Sciatic nerve (tissue), 2 donors: ENCODE measurements around the gene PTGDS. TPM values are rescaled to one million over a fixed set of nuclear protein-coding genes. Genes with fewer than 3 reads are reported as not detected.

Experiments used
- ATAC-seq: fragments of 200-7000 bp; cut with Tn5 transposase; one replicate; pipeline ENCODE4 v1.9.1; 2020; ENCODE audit warnings: mild to moderate bottlenecking, moderate library complexity
- DNase-seq: peaks from one replicate; pipeline ENCODE4 v3.0.0-alpha.2; 2020; ENCODE audit warnings: low spot score
- intact Hi-C: fragments of 100-400 bp; cut with DNase I; formaldehyde crosslinking; loops from one replicate; pipeline ENCODE4 v1.14.2; 2022
- total RNA-seq: library from RNA; stranded (reverse); fragmentation: NEBNext Ultra II Directional; extraction: Animal tissue kit (Norgen Biotek cat#: 25700); gene quantifications from one replicate; pipeline ENCODE4 v1.2.1, GENCODE V29; 2021
- donor health status: DM: no; HTN: no; CAD: no.
- donor health status: DM: no; HTN: no; CAD: no.

Gene PTGDS
- 1,668 TPM for total RNA-seq

- DNase-seq (peak; percentile 86), ATAC-seq (peak; percentile 74)
- intact Hi-C loops: no loop called here
Measured at GRCh38 chr9:136977223-136977622, at the start of gene PTGDS. Gene PTGDS (plus strand): TSS chr9:136977504. CDS start chr9:136977579, 75 bp downstream.

DNA sequence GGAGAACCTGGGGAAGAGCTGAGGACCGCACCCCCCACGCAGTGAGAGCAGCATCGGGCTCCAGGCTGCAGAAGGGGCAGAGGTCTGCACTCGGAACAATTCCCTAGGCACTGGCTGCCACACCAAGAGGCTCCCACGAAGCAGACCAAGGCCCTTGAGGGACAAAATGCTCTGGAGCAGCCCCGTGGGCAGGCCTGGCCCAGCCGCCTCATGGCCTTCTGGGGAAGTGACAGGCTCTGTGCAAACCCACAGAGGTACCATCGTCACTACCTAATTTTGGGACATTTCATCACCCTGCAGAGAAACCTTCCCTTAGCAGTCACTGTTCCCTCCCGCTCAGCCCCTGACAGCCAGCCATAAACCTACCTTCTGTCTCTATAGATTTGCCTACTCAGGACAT, 48.7 kb upstream of the PTGDS start:
- ATAC-seq: peak; percentile 24
- intact Hi-C loops: no loop called here

GRCh38 chr9:136930014-136930413, 47.3 kb upstream of the PTGDS start:
- DNase-seq (no peak), ATAC-seq (no peak)
- intact Hi-C loops: no loop called here

More for the DNA sequence above, 48.7 kb upstream of the PTGDS start:
- no peak for DNase-seq

DNA sequence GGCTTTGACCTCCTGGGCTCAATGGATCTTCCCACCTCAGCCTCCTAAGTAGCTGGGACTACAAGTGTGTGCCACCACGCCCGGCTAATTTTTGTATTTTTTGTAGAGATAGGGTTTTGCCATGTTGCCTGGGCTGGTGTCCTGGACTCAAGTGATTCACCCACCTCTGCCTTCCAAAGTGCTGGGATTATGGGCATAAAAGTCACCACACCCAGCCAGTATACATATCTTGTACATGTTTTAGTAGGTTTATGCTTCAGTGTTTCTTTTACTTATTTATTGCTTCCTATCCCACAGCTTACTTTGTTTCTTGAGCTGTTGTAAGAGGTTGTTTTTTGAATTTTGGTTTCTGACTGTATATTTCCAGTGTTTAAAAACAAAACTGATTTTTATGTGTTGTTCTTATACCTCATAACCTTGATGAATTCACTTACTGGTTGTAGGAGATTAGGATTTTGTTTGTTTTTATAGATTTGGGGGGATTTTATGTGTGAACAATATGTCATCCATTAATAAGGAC, 45.6 kb upstream of the PTGDS start:
- intact Hi-C loops: no loop called here
- ATAC-seq (no peak), DNase-seq (no peak)

- ATAC-seq (no peak), DNase-seq (no peak)
- intact Hi-C loops: no loop called here
Measured at GRCh38 chr9:136934277-136934676, 43.0 kb upstream of the PTGDS start.

DNA sequence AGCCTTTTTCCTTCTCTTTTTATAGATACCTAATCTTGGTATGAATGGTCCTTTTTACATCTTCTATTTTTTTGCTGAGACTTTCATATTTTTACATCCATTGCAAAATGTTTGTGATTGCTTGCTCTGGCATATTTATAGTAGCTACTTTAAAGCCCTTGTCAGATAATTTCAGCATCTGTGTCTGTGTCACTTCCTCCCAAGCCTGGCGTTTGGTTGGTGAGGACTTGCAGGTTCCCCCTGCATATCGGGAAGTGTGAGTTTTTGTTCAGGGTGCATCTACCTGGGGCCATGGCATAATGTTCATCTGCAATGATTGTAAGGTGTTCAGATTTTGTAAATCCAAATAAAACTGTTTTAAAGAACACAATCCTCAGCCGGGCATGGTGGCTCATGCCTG, 41.7 kb upstream of the PTGDS start:
- no peak for DNase-seq
- no peak for ATAC-seq
- intact Hi-C loops: no loop called here

GRCh38 chr9:136936645-136937170, 40.6 kb upstream of the PTGDS start:
- intact Hi-C loops: no loop called here
- ATAC-seq (no peak), DNase-seq (no peak)

GRCh38 chr9:136937186-136938001, 39.9 kb upstream of the PTGDS start:
- no peak for ATAC-seq
- DNase-seq: no peak
- intact Hi-C loops: no loop called here

DNA sequence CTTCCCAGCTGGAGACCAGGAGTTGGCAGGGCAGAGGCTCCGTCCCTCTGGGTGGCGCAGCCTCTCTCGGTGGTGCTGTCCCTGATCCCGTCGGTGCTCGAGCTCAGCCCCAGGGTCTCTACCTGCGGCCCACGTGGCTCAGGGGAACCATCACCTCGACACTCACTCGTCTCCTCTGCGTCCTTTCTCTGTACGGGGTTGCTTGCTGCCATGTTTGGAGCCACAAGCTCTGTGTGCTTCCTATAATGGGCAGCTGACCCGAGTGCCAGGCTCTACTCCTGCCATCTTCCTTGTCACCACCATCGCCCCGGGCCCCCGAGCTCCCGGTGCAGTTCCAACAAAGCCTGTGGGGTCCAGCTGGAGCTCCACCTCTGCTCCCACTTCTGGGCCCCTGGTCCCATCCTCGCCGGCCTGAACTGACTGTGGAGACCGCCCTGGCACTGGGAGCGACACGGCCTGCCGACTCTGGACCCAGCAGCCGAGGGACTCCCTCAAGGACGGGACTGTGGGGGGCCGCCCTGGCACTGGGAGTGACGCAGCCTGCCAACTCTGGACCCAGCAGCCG, 37.8 kb upstream of the PTGDS start:
- no peak for DNase-seq
- no peak for ATAC-seq
- intact Hi-C loops: no loop called here

DNA sequence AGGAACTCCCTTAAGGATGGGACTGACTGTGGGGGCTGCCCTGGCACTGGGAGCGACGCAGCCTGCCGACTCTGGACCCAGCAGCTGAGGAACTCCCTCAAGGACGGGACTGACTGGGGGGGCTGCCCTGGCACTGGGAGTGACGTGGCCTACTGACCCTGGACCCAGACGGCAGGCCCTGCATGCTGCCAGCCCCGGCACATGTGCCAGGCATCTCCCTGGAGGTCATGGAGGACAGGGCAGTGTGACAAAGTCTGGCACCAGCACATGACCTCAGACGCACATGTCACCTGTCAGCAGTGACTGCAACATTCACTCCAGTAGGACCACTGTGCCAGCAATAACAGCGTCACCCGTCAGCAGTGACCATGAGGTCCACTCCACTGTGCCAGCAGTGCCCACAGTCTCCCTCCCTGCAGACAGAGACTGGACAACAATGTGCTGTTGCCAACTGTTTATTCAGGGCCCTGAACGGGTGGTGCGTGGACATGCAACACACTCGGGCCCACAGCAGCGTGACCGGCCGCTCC, 37.2 kb upstream of the PTGDS start:
- DNase-seq (no peak), ATAC-seq (no peak)
- intact Hi-C loops: no loop called here

GRCh38 chr9:136940526-136941230, 36.6 kb upstream of the PTGDS start:
- ATAC-seq: no peak
- DNase-seq: no peak
- intact Hi-C loops: no loop called here

GRCh38 chr9:136941231-136942111, 35.8 kb upstream of the PTGDS start:
- ATAC-seq (no peak), DNase-seq (no peak)
- intact Hi-C loops: no loop called here

GRCh38 chr9:136942112-136942880, 35.0 kb upstream of the PTGDS start:
- DNase-seq: peak; percentile 61
- intact Hi-C loops: no loop called here
- no peak for ATAC-seq

GRCh38 chr9:136942881-136943230, 34.4 kb upstream of the PTGDS start:
- intact Hi-C loops: no loop called here

DNA sequence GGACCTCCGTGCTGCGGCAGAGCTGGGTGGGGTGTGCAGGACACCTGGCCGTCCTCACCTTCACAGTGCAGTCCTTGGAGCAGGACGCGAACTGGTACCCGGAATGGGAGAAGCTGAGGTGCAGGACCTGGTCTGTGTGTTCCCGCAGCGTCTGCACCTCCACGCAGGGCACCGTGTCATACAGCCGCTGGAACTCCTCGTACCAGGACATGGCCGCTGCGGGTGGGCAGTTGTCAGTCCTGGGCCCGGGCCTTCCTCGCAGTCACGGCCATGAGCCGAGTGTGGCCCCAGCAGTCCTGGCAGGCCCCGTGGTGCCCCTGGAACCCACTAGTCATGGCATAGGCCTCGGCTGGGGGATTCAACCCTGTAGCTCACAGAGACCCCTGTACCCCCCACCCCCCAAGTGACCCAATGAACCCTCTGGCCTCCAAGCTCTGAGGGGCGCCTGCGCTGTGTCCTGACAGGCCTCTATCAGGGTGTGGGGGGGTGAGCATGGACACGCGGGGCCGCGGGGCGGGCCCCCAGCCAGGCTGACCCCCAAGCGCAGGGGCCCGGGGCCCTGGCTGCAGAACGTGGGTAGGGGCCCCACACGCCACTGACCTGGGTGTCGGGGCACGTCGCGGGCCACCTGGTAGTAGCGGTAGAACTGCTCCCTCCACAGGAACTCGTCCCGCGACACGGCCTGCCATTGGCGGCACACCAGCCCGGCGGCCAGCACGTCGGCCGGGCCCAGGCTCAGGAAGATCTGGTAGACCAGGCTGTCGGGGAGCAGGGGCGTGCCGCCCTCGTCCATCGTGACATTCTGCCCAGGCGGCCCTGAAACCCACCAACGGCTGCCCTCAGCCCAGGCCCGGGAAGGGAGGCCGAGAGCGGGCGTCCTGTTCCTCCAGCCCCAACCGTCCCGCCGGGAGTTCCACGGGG, 33.8 kb upstream of the PTGDS start:
- ATAC-seq (no peak), DNase-seq (peak; percentile 74)
- intact Hi-C loops: no loop called here

More at GRCh38 chr9:136942881-136943230, 34.4 kb upstream of the PTGDS start:
- peak; percentile 54 for DNase-seq
- ATAC-seq: no peak

DNA sequence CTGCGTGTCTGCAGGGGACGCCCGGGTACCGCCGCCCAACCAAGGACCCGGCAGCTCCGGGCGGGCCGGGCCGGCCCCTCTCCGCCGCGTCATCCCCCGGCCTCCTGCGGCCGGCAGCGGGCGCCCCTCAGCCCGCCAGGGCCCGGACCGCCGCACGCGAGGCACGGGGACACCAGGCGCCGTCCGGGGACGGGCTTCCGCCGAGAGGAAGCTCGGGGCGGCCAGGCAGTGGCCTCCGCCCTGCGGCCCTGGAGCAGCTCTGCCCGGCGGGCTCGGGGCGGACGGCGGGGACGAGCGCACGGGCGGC, 33.1 kb upstream of the PTGDS start:
- no peak for ATAC-seq
- no peak for DNase-seq
- intact Hi-C loops: no loop called here
